ENCODE measurements around the gene GJB3.

GRCh38 chr1:34762474-34763141, 18.4 kb upstream of the GJB3 start:
- TF ChIP-seq EZH2 (IDR thresholded peaks at IDR 0.05; ENCODE audit: insufficient read depth, poor library complexity, severe bottlenecking) (no peak), EZH2phosphoT487 (IDR thresholded peaks at IDR 0.05; ENCODE audit: insufficient read depth, low read depth) (no peak)

Data from GM23248 (cell line).